Caco-2 (cell line): Measurements from ENCODE around the gene PDE2A. TPM values are rescaled to one million over a fixed set of nuclear protein-coding genes. Genes with fewer than 3 reads are reported as not detected.

Source experiments
- BruUV-seq: library from RNA; stranded (reverse); fragments of 400-500 nt; replicated peaks from 2 replicates; lab custom pipeline; 2021; lab: Mats Ljungman, UMichigan
- CTCF ChIA-PET: fragments of 300-600 bp; sonication (Branson Sonifier 250); formaldehyde crosslinking; loops from one replicate; lab custom pipeline; 2022; ENCODE audit warnings: antibody characterized with exemption; lab: Charles Lee
- POLR2A ChIA-PET: fragments of 300-600 bp; sonication (Branson Sonifier 250); formaldehyde crosslinking; loops from one replicate; lab custom pipeline; 2022; ENCODE audit warnings: antibody characterized with exemption; lab: Charles Lee
- DNase-seq, 2 experiments: peaks; one replicate each; pipeline versions ENCODE4 v3.0.0 to v3.0.0-alpha.2; 2020 to 2022
- H3K27me3 ChIP-seq: replicated peaks from 2 replicates; pipeline ENCODE4 v1.6.0; 2011; ENCODE audit warnings: low read length; ENCODE audit not compliant: control insufficient read depth, insufficient read depth
- H3K36me3 ChIP-seq: 2 replicates; pipeline ENCODE4 v1.5.1; 2011; ENCODE audit warnings: low read length; ENCODE audit not compliant: control insufficient read depth, insufficient read depth
- H3K4me1 ChIP-seq: fragments of 250-450 bp; sonication (Bioruptor Pico); 2 replicates; pipeline ENCODE4 v1.5.1; 2020; ENCODE audit warnings: mild to moderate bottlenecking
- H3K4me3 ChIP-seq: 2 replicates; pipeline ENCODE4 v1.5.1; 2011; ENCODE audit warnings: low read depth, mild to moderate bottlenecking, control low read depth, low read length
- H3K9me3 ChIP-seq: fragments of 250-450 bp; sonication (Bioruptor Pico); 2 replicates; pipeline ENCODE4 v1.5.1; 2020; ENCODE audit warnings: mild to moderate bottlenecking, moderate library complexity
- H3K27ac Mint-ChIP-seq: one replicate; pipeline ENCODE4 v1.8.0; 2022; ENCODE audit warnings: mixed read lengths; ENCODE audit not compliant: unreplicated experiment
- H3K27me3 Mint-ChIP-seq: one replicate; pipeline ENCODE4 v1.8.0; 2022; ENCODE audit warnings: mixed read lengths; ENCODE audit not compliant: insufficient read depth, unreplicated experiment
- H3K36me3 Mint-ChIP-seq: one replicate; pipeline ENCODE4 v1.8.0; 2022; ENCODE audit warnings: mild to moderate bottlenecking, mixed read lengths; ENCODE audit not compliant: insufficient read depth, unreplicated experiment
- H3K4me1 Mint-ChIP-seq: one replicate; pipeline ENCODE4 v1.8.0; 2022; ENCODE audit warnings: low read depth, mixed read lengths; ENCODE audit not compliant: unreplicated experiment
- H3K4me3 Mint-ChIP-seq: one replicate; pipeline ENCODE4 v1.8.0; 2022; ENCODE audit warnings: mild to moderate bottlenecking, moderate library complexity, mixed read lengths; ENCODE audit not compliant: unreplicated experiment
- H3K9me3 Mint-ChIP-seq: one replicate; pipeline ENCODE4 v1.8.0; 2022; ENCODE audit warnings: mixed read lengths; ENCODE audit not compliant: unreplicated experiment
- intact Hi-C: fragments of 100-400 bp; cut with micrococcal nuclease; formaldehyde crosslinking; loops from one replicate; pipeline ENCODE4 v1.10.0; 2022; ENCODE audit not compliant: unreplicated experiment
- total RNA-seq: library from RNA; stranded (reverse); gene quantifications from 2 replicates; pipeline ENCODE4 v1.2.3, GENCODE V29; 2022
- TF ChIP-seq, protein P1 (sequence below), 2 experiments: fragments of 200-600 bp in 1 of 2; IDR thresholded peaks; 1 replicate in 1 of 2; 2 replicates in 1 of 2; pipeline versions ENCODE4 v1.5.1 to v1.8.0; 2011 to 2022; ENCODE audit warnings: antibody characterized with exemption in 1 of 2, control low read depth in 1 of 2, inconsistent platforms in 1 of 2, low read depth in 1 of 2, low read length in 1 of 2, mild to moderate bottlenecking in 1 of 2, moderate library complexity in 1 of 2; ENCODE audit not compliant: insufficient read depth in 1 of 2, severe bottlenecking in 1 of 2, unreplicated experiment in 1 of 2

The PDE2A gene
- total RNA-seq, 1 experiment from 2014 or later, result 1.4 TPM

DNA sequence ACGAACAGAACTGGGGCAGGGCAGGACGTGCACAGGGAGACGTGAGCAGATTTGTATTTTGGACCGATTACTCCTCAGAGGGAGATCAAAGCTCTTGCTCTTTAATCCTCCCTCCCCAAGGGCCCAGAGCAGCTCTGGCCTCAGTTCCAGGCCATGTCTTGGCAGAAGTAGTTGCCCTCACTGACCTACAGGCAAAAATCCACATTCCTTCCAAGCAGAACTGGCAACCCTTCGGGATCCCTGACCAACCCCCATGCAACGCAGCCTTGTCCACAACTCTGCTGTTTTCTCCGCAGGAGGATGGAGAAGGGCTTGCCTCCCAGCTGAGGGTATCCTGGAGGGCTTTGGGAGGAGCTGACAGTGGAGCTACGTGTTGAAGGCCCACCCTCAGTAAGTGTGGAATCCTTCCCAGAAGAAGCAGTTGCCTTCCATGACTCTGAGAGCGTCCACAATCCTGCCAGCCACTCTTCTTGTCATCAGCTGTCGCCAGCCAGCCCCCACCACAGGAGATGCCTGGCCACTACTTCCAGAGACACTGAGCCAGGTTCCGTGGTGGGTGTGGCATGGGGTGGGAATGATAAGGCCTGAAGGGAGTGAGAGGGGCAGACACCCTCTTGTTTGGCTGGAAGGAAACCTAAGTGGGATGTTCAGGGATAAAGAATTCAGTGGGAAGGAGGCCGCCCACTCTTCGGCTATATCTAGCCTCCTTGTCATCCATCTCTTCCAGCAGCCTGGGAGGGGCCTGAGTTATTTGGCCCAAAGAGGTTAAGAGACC lies 68.1 kb downstream of the PDE2A start:
- ChIA-PET POLR2A (no interaction called here), CTCF (interaction anchor here (1.7 to 3.3 kb wide), 2 partner anchors 19 to 135 kb away, joined by 4 to 9 read pairs; no protein-coding TSS in a partner anchor)
- DNase-seq, result no peak
- no peaks in the 10 kb centered on the region for H3K9me3 Mint-ChIP-seq
- Histone ChIP-seq H3K4me1 (no peaks in the 10 kb centered on the region), H3K36me3 (no peaks in the 10 kb centered on the region), H3K9me3 (no peaks in the 10 kb centered on the region), H3K27me3 (peaks cover 2% of the 10 kb centered on the region; the same call in 1 of the 2 replicates), H3K4me3 (no peak overlapping the region)
- no peaks in the 10 kb centered on the region for H3K4me1 Mint-ChIP-seq
- no peak overlapping the region for H3K4me3 Mint-ChIP-seq
- peaks cover 13% of the 10 kb centered on the region for H3K27me3 Mint-ChIP-seq
- intact Hi-C loops, result no loop called here
- no peaks in the 10 kb centered on the region for H3K36me3 Mint-ChIP-seq
- no TSS peak for BruUV-seq
- H3K27ac Mint-ChIP-seq, result no peak overlapping the region
- TF ChIP-seq, protein P1, sequence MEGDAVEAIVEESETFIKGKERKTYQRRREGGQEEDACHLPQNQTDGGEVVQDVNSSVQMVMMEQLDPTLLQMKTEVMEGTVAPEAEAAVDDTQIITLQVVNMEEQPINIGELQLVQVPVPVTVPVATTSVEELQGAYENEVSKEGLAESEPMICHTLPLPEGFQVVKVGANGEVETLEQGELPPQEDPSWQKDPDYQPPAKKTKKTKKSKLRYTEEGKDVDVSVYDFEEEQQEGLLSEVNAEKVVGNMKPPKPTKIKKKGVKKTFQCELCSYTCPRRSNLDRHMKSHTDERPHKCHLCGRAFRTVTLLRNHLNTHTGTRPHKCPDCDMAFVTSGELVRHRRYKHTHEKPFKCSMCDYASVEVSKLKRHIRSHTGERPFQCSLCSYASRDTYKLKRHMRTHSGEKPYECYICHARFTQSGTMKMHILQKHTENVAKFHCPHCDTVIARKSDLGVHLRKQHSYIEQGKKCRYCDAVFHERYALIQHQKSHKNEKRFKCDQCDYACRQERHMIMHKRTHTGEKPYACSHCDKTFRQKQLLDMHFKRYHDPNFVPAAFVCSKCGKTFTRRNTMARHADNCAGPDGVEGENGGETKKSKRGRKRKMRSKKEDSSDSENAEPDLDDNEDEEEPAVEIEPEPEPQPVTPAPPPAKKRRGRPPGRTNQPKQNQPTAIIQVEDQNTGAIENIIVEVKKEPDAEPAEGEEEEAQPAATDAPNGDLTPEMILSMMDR (IDR thresholded peaks at IDR 0.05; ENCODE audit: insufficient read depth in 1 of 2, low read depth in 1 of 2, low read length in 1 of 2, severe bottlenecking in 1 of 2, unreplicated experiment in 1 of 2), result no peak

DNA sequence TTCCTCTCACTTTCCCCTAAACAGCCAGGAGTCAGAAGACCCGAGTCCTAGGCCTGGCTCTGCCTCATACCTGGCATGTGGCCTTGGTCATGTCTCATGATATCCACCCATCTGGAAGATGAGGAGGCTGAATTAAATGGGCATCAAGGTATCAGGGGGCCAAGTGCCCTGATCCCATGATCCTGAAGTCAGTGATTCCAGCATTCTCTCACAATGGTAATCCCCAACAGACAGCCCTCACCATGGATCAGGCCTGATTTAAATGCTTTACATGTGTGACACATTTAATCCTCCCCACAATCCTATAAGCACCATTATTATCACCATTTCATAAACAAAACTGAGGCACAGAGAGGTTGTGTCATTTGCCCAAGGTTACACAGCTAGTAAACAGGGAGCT lies 70.0 kb downstream of the PDE2A start:
- intact Hi-C loops, result no loop called here
- no peak for DNase-seq
- Histone ChIP-seq H3K4me3 (no peak overlapping the region), H3K4me1 (no peaks in the 10 kb centered on the region), H3K27me3 (no peaks in the 10 kb centered on the region; the same call in 1 of the 2 replicates), H3K36me3 (no peaks in the 10 kb centered on the region), H3K9me3 (no peaks in the 10 kb centered on the region)
- Mint-ChIP-seq H3K27ac (no peak overlapping the region), H3K27me3 (peaks cover 13% of the 10 kb centered on the region), H3K4me3 (no peak overlapping the region), H3K4me1 (no peaks in the 10 kb centered on the region), H3K36me3 (no peaks in the 10 kb centered on the region), H3K9me3 (no peaks in the 10 kb centered on the region)
- ChIA-PET CTCF (interaction anchor here (1.7 kb wide), 1 partner anchor 17 kb away, joined by 4 read pairs; no protein-coding TSS in a partner anchor), POLR2A (no interaction called here)
- BruUV-seq, result no TSS peak
- TF ChIP-seq, protein P1 (IDR thresholded peaks at IDR 0.05; ENCODE audit: insufficient read depth in 1 of 2, low read depth in 1 of 2, low read length in 1 of 2, severe bottlenecking in 1 of 2, unreplicated experiment in 1 of 2), result no peak

DNA sequence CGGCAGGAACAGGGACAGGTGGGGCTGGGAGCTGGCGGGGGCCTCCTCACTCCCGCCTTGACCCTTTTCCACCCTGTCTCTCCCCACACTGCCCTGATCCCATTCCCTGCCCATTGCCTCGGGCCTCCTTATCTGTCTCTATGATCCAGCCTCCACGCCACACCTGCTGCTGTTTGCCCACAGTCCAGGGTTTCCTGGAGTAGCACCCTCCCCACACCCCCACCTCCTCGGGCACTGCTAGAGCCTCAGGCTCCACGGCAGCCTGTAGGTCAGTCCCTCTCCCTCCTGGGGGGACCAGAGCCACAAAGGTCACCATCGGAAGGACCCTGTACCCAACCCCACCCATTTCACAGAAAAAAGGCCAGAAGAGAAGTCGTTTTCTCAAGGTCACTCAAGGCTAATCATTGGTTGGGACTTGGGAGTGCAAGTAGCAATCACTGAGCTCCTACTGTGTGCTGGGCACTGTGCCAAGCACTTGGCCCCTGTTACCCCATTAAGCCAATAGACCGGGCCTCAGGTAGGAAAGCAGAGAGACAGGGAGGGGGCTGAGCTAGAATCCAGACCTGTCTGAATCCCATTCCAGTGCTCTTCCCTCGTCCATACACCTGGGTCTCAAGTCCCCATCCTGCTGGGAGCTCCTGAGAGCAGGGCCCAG lies 71.8 kb downstream of the PDE2A start:
- CTCF ChIA-PET, result interaction anchor here (0.5 to 0.9 kb wide), 3 partner anchors 13 to 131 kb away, joined by 3 to 5 read pairs (median 3); no protein-coding TSS in a partner anchor
- no peaks in the 10 kb centered on the region for H3K9me3 Mint-ChIP-seq
- no peak overlapping the region for H3K4me3 Mint-ChIP-seq
- H3K36me3 Mint-ChIP-seq, result no peaks in the 10 kb centered on the region
- intact Hi-C loops, result no loop called here
- DNase-seq, result no peak
- H3K27me3 ChIP-seq, result no peaks in the 10 kb centered on the region; the same call in 1 of the 2 replicates
- no peak overlapping the region for H3K27ac Mint-ChIP-seq
- no peaks in the 10 kb centered on the region for H3K4me1 Mint-ChIP-seq
- no peak overlapping the region for H3K4me3 ChIP-seq
- peaks cover 6% of the 10 kb centered on the region for H3K27me3 Mint-ChIP-seq
- no peaks in the 10 kb centered on the region for H3K4me1 ChIP-seq
- H3K9me3 ChIP-seq, result no peaks in the 10 kb centered on the region
- no TSS peak for BruUV-seq
- POLR2A ChIA-PET, result no interaction called here
- no peaks in the 10 kb centered on the region for H3K36me3 ChIP-seq
- TF ChIP-seq, protein P1 (IDR thresholded peaks at IDR 0.05; ENCODE audit: insufficient read depth in 1 of 2, low read depth in 1 of 2, low read length in 1 of 2, severe bottlenecking in 1 of 2, unreplicated experiment in 1 of 2), result no peak
